Medulla oblongata (tissue), 1 donor: ENCODE data around the gene RRP8.

ENCODE experiments used
- DNase-seq: peaks from one replicate; pipeline ENCODE4 v3.0.0-alpha.2; 2015; ENCODE audit errors: extremely low spot score

RRP8 gene

DNA sequence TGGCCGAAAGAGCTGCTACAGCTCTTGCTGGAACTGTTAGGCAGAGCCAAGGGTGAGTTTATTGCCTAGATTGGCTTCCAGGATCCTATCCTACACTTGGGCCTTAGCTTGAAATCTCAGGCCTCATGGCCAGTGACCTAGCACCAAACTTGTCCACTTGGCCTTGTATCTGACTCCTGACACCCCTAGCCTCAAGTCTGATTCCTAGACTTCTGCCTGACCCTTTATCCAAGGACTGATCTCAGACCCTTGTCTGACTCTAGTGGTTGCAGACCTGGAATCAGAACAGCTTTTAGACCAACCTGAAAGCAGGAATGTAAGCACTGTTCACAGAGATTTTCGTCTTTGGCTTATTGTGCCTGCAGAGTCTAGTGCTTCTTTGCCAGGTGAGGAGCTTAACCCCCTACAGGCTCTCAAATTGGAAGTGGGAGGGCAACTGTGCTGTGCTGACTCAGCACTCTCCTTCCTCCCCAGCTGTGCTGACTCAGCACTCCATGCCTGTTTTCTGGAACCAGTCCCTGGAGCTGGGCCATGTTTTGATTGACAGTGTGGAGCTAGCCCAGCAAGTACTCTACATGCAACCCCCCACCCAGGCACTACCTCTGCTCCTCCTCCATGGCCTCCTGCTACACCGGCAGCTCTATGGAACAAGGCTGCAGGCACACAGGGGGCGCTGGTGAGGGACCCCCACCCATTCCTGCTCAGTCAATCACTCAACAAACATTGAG, 35.1 kb downstream of the RRP8 start:
- peak; percentile 47 for DNase-seq

DNA sequence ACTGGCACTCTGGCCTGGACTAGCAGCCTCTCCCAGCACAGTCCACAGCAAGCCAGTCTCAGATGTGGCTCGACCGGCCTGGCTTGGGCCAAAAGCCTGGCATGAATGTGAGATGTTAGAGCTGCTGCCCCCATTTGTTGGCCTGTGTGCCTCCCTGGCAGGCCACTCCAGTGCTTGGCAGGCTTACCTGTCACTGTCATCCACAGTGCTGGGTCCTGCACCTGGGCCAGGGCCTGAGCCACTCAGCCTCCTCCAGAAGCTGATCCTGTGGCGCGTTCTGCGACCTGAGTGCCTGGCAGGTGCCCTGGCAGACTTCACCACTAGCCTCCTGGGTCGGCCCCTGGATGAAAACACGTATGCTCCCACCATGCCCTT, 36.1 kb downstream of the RRP8 start:
- peak; percentile 14 for DNase-seq

DNA sequence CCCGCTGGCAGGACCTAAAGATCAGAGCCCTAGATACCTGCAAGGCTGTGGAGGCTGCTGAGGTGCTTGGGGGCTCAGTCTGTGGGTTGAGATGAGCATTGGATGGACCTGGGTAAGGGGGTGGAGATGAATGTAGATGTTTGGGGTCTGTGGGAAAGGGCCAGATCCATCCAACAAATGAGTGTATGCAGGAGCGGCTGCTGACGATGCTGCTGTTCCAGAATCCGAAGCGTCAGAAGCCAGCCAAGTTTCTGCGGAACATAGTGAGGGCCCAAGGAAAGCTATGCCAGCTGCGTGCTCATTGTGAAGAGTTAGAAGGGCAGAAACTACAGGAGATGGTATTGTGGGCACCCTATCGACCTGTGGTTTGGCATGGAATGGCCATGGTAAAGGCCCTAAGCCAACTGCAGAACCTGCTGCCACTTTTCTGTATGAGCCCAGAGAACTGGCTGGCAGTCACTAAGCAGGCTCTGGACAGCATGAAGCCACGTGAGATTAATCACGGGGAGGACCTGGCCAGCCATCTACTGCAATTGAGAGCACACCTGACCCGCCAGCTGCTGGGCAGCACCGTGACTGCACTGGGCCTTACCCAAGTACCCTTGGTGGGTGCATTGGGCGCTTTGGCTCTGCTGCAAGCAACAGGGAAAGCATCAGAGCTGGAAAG, 36.6 kb downstream of the RRP8 start:
- peak; percentile 33 for DNase-seq

DNA sequence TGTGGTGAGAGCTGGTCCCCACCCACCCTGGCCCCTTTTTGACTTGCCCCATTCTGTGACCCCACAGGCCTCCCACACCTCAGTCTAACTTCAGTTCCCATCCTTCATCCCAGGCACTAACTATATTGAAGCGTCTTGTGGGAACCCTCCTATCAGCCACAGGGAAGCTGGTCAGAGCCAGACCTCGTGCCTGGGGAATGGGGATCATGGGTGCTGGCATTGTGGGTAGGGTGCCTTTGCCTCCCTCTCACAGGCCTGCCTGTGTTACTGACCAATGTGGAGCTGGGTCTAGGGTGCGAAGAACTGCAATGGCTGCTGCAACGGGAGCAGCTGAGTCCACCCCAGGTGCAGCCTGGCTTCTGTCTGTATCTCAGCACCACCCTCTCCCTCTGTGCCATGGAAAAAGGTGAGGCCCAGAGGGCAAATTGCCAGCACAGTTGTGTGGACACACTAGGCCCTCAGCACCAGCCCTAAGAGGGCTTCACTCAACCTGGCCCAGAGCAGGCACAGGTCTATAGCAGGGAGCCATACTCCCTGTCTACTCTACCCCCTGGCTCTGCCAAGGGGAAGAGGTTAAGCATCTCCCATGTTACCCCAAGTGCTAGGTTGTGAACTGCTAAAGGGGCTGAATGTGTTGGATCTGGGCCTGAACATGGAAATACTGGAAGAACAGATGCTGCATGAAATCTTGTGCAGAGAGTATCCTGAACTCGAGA, 37.3 kb downstream of the RRP8 start:
- no peak for DNase-seq

DNA sequence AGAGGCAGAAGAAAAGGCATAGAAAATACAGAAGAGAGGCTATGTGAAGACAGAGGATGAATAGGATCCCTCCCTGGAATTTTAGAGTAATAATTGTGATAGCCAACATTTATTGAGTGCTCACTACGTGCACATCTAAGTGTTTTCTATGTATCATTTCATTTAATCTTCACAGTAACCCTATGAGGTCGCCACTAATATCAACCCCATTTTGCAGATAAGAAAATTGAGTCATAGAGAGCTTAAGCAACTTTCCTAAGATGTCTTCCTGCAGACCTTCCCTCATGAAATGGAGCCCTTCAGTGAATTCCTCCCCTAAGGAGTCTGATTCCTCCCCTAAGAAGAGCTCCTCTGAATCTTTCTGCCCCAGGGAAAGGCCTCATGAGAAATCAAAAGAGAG, 38.1 kb downstream of the RRP8 start:
- no peak for DNase-seq

DNA sequence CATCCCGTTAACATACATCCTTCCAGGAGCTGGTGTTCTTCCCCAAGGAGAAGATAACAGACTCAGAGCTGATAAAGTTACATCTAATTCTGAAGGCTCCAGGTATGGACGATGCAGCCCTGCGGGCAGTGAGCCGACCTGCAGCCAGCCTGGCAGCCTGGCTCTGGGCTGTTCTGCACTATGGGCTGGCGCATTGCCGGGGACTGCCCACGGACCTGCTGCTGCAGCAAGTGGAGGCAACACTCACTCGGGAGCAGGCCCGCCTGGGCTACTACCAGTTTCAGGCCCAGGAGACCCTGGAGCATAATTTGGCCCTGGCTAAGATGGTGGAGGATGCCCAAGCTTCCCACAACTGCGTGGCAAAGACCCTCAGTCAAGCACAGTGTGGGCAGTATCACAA, 39.7 kb downstream of the RRP8 start:
- DNase-seq: no peak

DNA sequence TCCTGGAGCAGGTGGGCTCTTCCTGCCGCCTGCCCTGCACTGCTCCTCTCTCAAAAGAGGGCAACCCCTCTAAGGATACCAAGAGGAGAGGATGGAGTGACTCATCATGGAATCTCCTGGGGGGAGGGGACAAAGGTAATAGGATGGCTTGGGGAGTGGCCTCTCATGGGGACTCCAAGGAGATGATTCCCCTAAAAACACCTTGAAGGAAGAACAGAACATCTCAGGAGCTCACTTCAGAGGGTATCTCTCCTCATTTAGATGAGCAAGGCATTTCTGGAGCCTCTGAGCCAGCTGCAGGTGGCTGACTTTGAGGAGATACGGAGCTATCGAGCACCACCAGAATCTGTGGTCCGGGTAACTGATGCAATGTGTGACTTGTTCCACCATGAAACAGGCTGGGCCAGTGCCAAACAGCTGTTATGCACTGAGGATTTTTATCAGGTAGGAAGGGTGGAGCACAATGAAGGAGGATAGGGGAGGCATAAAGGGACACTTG, 40.2 kb downstream of the RRP8 start:
- no peak for DNase-seq

DNA sequence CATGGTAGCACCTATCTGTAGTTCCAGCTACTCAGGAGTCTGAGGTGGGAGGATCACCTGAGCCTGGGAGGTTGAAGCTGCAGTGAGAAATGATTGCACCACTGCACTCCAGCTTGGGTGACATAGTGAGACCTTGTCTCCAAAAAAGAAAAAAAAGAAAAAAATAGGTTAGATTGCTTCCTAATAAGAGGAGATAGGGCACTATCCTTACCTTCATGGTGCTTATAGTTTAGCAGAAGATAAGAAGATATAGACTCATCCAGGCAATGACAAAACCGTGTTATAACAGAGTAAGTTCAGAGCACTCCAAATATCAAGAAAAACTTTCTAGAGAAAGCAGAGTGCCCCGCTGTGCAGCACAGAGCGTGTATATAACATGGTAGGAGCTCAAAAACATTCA, 42.1 kb downstream of the RRP8 start:
- no peak for DNase-seq

GRCh38 chr11:6559369-6559768, 44.0 kb downstream of the RRP8 start:
- no peak for DNase-seq

GRCh38 chr11:6557761-6558674, 45.4 kb downstream of the RRP8 start:
- no peak for DNase-seq

DNA sequence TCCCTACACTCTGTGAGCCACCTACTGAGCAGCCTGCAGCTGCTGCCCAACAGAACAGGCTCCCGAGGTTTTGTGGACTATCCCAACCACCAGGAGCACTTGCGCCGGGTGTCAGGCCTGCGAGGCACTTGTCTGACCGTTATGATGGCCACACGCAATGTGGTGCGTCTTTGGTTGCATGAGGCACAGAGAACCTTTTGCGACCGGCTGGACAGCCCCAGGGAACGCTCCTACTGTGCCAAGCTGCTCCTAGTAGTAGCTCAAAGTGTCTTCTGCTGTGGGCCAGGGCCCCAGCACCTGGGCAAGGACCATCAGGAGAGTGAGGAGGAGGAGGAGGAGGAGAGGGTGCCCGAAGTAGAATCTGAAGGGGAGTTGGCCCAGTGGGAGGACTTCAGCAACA, 46.4 kb downstream of the RRP8 start:
- no peak for DNase-seq

DNA sequence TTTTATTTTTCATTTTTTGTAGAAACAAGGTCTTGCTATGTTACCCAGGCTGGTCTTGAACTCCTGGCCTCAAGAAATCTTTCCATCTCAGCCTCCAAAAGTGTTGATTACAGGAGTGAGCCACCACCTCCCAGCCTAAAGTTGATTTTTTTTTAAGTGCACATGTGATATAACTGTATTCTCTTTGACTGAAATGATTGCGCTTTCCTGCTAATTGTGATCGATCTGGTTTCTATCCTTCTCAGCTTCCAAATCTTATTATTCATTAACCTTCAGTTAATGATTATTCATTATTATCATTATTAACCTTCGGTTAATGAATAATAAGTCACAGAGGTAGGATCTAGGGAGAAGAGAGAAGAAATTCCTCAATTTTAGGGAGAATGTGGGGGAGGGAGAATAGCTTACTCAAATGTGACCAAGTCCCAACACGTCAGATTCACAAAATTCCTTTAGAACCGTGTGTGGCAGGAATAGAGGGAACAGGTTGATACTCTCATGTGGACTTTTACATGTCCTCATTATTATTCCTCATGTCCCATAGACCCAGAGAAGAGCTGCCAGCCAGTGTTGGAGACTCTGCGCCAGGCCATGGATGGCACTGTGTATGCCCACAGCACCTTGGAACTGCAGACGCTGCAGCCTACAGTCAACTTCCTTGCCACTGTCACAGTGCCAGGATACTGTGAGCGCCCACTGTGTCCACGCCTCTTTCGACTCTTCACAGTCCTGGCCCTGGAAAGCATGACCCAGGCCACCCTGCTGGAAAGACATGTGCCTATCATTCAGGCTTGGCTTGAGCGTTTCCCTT, 47.1 kb downstream of the RRP8 start:
- no peak for DNase-seq

GRCh38 chr11:6554828-6555706, 48.3 kb downstream of the RRP8 start:
- DNase-seq: no peak

DNA sequence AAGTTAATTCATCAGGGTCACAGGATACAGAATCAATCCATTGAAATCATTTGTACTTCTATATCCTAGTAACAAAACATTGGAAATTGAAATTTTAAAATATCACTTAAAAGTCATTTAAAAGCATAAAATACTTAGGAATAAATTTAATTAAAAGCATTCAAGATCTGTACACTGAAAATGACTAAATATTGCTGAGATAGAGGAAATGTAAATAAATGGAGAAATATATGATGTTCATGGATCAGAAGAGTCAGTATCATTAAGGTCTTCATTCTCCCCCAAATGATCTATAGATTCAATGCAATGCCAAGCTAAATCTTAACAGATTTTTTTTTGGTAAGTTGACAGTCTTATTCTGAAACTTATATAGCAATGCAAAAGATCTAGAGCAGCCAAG, 49.8 kb downstream of the RRP8 start:
- DNase-seq: no peak

DNA sequence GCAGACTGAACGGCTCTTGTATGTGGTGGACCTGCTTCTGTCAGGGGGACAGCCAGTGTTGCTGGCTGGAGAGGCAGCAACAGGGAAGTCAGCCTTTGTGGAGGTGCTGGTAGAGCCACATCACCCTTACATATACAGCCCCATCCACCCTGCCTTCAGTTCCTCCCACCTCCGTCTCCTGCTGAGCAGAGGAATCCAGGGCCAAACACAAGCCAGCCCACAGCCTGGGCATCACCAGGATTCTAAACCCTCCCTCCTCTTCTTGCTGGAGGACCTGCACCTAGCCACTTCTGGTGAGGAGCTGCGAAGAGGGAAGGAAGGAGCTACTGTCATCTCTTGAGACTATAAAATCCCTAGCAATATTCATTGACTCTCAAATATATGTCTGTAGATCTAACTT, 54.8 kb downstream of the RRP8 start:
- no peak for DNase-seq

- DNase-seq: no peak
Measured at GRCh38 chr11:6548121-6548520, 55.3 kb downstream of the RRP8 start.

- DNase-seq: no peak
Measured at GRCh38 chr11:6547177-6547576, 56.2 kb downstream of the RRP8 start.

DNA sequence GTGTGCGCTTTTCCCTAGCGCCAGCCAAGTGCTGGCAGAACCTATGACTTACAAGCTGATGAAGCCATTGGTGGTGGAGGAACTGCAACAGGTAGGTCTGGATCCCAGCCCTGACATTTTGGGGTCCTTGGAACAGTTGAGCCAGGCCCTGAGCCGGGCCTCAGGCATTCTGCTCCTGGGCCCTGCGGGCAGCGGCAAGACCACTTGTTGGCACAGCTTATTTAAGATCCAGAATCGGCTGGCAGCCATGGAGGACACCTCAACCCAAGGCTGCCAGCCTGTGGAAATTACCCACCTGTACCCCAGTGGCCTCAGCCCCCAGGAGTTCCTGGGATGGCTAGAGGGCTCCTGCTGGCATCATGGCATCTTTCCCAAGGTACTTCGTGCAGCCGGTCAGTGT, 56.7 kb downstream of the RRP8 start:
- no peak for DNase-seq

DNA sequence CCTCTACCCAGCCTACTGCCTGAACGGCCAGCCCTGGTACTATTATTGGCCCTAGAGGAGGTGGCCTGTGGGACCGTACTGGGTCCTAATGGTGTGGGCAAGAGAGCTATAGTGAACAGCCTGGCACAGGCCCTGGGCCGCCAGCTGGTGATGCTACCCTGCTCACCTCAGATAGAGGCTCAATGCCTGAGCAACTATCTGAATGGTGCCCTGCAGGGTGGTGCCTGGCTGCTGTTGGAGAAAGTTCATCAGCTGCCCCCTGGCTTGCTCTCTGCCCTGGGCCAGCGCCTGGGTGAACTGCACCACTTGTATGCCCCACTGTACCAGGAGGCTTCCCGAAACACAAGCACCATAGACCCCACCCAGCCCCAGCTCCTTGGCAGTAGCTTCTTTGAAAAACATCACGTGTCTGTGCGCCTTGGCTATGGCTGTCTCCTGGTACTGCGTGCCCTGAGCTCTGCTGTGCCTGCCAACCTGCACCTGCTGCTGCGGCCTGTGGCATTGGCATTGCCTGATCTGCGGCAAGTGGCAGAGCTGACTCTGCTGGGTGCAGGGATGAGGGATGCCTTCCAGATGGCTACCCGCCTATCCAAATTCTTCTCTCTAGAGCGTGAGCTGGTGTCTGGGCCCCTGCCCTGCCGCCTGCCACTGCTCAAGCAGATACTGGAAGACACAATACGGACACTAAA, 57.4 kb downstream of the RRP8 start:
- DNase-seq: peak; percentile 30
